Breast epithelium (tissue), 3 donors: Measurements from ENCODE around the gene TMEM141.

Experiments used
- CTCF ChIP-seq, 3 donors: fragments of 450-650 bp; IDR thresholded peaks; one replicate each; pipeline ENCODE4 v1.5.1; 2016 to 2017; ENCODE audit warnings: antibody characterized with exemption in 3 of 3, mild to moderate bottlenecking in 3 of 3, moderate library complexity in 3 of 3
- POLR2A ChIP-seq: fragments of 450-650 bp; IDR thresholded peaks from one replicate; pipeline ENCODE4 v1.6.1; 2016; ENCODE audit warnings: antibody characterized with exemption, mild to moderate bottlenecking, moderate library complexity
- POLR2AphosphoS5 ChIP-seq, 3 donors: sonication (generic); formaldehyde crosslinking; IDR thresholded peaks; one replicate each; pipeline ENCODE4 v1.6.1; 2017; ENCODE audit warnings: antibody characterized with exemption in 3 of 3

DNA sequence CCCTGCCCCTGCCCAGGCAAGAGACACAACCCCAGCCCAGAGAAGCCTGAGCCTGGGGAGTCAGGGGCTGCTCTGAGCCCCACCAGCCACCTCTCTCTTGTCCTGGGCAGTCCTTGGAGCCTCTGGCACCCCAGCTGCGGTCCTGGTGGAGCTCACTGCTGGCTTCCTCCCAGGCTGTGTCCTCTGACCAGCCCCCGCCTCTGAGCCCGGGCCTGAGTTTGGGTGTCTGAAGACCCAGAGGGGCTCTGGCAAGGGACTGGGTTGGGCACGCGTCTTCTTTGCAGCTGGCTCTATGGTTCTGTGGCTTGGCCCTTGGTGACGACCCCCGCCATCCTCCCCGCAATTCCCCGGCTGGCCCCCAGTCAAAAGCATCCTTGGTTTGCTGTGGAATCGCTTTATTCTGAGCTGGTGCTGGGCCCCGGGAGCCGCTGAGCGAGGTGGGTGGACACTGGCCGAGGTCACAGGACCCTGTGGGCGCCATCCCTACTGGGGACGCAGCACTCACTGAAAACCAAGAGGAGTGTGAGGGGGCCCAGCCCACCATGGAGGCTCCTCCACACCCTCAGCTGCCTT, 47.4 kb upstream of the TMEM141 start:
- TF ChIP-seq CTCF (IDR thresholded peaks at IDR 0.05): no peak
- TF ChIP-seq POLR2A: no peak
- no peak for TF ChIP-seq POLR2AphosphoS5 (IDR thresholded peaks at IDR 0.05)
